ENCODE results near the gene HORMAD1.
"Not testable (repeated sequence)": the region's sequence is repeated elsewhere in the genome, so short reads cannot be mapped to it uniquely, and the experiment has no call there.

The HORMAD1 gene, protein sequence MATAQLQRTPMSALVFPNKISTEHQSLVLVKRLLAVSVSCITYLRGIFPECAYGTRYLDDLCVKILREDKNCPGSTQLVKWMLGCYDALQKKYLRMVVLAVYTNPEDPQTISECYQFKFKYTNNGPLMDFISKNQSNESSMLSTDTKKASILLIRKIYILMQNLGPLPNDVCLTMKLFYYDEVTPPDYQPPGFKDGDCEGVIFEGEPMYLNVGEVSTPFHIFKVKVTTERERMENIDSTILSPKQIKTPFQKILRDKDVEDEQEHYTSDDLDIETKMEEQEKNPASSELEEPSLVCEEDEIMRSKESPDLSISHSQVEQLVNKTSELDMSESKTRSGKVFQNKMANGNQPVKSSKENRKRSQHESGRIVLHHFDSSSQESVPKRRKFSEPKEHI

DNA sequence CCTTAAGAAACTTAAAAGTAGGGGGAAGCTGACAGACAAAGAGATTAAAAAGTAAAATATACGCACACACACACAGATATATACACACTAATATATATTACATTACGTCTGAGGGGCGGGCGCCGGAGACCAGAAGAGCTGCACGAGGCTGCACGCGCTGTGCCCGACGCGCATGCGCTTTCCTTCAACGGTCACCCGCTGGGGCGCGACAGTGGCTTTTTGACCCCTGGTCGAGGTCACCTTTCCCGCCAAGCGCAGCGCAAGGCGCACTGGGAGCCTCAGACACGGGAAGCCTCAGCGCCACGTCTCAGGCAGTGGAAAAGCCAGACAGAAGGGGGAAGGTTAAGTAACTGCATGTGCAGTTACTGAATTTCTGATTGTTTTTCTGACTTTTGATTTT lies at the start of gene HORMAD1:
Gene HORMAD1 (minus strand): TSS at position 193 of the 400 bp plus-strand sequence. CDS start 1,390 bp downstream, outside the sequence.
- DNase-seq, result no peak

DNA sequence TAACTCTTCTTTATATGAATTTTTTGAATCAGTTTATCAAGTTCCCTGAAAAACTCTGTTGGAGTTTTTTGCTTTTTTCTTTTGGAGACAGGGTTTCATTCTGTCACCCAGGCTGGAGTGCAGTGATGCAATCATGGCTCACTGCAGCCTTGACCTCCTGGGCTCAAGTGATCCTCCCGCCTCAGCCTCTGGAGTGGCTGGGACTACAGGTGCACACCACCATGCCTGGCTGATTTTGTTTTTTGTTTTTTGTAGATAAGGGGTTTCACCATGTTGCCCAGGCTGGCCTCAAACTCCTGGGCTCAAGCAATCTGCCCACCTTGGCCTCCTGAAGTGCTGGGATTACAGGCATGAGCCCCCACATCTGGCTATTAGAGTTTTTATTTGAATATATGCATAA lies 47.0 kb upstream of the HORMAD1 start:
- not testable (repeated sequence) for DNase-seq

DNA sequence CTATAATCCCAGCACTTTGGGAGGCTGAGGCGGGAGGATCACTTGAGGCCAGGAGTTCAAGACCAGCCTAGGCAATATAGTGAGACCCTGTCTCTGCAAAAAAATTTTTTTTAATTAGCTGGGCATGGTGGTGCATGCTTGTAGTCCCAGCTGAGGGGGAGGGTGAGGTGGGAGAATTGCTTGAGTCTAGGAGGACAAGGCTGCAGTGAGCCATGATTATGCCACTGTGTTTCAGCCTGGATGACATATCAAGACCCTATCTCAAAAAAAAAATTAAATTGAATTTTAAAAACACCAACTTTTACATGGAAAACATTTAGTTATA lies 45.2 kb upstream of the HORMAD1 start:
- not testable (repeated sequence) for DNase-seq

DNA sequence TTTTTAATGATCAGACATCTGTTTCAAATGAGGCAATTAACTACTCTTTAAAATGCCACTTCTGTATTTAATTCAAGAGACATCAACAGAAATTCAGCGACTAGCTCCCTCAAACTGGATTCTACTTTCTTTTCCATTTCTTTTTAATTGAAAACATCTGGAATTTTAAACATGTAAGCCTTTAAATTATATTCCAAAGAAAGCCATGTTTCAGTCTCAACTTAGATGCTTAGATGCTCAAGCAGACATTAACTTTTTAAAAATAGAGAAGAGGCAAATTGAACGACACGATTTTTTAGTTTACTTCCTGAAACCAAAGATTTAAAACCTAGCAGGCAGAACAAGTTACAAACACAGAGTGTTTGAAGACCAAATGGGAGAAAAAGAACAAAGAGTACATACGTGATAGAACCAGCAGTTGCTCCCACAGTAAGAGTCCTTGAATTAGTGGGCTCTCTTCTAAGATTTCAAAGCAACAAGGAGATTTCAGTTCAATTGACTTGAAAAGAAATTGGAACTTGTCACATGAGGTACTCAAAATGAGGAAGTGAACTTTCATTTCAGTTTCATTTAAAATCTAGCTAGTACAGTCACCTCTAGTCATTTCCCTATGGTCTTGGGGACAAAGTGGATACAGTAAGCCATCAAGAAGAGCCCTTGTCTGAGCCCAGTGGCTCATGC lies 44.7 kb upstream of the HORMAD1 start, which contains the start of gene CTSS:
Gene CTSS (minus strand): TSS at position 483 of the 681 bp plus-strand sequence. CDS start 1,015 bp downstream, outside the sequence.
- DNase-seq, result peak; percentile 54

DNA sequence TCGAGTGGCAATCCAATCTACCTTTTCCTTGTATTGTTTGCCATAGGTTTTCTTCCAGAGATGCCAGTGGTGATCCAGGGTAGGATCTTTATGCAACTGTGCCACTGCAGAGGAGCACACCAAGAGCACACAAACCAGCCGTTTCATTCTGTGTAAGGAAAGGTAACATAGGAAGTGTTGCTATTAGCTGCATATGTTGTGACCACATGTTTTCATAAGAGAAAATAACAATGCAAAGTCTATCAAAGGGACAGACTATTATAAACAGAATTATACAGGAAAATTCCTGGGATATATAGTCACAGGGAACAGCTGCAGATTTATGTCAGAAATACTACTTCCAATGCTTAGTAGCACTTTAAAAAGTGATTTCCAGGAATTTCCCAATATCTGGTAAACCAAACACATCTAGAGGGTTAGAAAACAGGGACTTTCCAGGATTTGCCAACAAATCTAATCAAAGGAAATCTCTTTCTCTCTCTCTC lies 44.0 kb upstream of the HORMAD1 start:
- DNase-seq, result peak; percentile 39

DNA sequence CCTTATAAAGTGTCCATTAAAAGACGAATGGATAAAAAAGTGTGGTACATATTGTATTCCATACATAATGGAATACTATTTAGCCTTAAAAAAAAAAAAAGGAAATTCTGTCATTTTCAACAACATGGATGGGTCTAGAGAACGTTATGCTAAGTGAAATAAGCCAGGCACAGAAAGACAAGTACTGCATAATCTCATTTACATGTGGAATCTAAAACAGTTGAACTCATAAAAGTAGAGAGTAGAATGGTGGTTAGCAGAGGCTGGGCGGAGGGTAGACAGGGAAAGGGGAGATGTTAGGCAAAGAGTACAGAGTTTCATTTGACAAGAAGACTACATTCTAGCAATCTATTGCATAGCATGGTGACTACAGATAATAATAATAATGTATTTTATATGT lies 42.3 kb upstream of the HORMAD1 start:
- no peak for DNase-seq

DNA sequence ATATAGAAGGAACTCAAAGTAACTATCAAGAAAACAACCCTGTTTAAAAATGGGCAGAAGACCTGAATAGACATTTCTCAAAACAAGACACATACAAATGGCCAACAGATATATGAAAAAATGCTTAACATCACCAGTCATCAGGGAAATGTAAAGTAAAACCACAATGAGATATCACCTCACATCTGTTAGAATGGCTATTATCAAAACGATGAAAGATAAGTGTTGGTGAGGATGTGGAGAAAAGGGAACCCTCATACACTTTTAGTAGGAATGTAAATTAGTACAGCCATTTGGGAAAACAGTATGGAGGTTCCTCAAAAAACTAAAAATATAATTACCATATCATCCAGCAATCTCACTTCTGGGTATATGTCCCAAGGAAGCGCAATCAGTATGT lies 41.9 kb upstream of the HORMAD1 start:
- DNase-seq, result no peak

DNA sequence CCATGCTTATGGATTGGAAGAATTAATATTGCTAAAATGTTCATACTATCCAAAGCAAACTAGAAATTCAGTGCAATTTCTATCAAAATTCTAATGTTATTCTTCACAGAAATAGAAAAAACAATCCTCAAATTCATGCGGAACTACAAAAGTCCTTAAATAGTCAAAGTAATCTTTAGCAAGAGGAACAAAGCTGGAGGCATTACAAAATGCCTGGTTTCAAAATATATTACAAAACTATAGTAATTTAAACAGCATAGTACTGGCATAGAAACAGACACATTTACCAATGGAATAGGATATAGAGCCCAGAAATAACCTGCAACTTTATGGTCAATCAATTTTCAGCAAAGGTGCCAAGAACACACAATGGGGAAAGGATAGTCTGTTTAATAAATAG lies 41.1 kb upstream of the HORMAD1 start:
- DNase-seq, result no peak

DNA sequence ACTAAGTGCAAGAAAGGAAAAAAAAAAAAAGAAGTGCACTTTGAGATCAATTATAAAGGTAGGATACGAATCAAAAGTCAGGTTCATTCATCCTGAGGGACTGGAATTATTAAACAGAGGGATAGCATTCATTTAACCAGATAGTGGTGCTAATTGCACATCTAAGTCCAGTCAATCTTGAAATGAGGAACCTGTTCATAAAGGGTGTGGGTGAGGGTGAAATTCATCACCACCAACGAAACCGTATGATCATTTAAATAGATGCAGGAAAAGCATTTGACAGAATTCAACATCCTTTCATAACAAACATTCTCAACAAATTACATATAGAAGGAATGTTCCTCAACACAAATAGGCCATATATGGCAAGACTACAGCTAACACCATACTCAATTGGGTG lies 39.3 kb upstream of the HORMAD1 start:
- DNase-seq, result no peak

DNA sequence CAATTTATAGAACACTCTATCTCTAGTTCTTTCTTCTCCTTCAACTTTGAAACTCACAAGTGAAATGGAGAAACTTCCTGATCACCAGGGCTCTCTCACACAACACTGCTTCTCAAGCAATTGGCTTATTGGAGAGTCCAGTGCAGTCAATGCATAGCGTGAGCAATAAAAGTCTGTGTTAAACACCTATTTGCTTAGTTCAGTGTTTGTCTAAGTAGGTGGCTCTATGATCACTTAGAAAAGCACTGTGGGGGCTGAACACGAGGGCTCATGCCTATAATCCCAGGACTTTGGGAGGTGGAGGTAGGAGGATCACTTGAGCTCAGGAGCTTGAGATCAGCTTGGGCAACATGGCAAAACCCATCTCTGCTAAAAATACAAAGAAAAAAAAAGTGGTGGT lies 32.7 kb upstream of the HORMAD1 start:
- no peak for DNase-seq

DNA sequence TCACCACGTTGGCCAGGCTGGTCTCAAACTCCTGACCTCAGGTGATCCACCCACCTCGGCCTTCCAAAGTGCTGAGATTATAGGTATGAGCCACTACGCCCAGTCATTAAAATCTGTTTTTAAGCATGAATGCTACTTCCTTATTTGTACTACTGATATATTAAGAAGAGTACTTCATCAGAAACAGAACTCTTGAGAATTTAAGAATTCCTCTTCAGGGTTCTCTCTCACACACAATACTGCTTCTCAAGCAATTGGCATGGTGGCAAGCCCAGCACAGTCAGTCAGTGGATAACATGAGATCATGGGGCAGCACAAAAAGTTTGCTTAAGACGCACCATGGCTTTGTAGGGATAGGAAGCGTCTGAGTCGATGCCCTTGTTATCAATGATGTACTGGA lies 30.7 kb upstream of the HORMAD1 start:
- DNase-seq, result no peak

DNA sequence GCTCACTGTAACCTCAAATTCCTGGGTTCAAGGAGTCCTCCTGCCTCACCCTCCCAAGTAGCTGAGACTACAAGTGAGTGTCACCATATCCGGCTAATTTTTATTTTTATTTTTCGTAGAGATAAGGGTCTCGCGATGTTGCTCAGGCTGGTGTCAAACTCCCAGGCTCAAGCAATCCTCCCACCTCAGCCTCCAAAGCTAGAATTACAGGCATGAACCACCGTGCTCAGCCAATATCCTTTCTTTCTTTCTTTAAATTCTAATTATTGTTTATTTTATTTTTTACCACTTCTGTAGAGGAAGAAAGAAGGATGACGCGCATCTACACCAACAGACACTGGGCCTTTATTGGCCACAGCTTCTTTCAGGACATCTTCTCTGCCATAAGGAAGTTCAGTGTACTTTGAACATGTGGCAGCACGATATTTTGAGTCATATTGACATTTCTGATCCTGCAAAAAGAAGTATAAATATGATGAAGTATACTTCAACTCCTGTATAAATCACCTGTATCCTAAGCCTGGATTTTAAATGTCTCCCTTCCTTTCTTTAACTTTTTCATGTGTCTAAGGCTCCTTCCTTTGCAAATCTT lies 29.1 kb upstream of the HORMAD1 start:
- DNase-seq, result no peak

DNA sequence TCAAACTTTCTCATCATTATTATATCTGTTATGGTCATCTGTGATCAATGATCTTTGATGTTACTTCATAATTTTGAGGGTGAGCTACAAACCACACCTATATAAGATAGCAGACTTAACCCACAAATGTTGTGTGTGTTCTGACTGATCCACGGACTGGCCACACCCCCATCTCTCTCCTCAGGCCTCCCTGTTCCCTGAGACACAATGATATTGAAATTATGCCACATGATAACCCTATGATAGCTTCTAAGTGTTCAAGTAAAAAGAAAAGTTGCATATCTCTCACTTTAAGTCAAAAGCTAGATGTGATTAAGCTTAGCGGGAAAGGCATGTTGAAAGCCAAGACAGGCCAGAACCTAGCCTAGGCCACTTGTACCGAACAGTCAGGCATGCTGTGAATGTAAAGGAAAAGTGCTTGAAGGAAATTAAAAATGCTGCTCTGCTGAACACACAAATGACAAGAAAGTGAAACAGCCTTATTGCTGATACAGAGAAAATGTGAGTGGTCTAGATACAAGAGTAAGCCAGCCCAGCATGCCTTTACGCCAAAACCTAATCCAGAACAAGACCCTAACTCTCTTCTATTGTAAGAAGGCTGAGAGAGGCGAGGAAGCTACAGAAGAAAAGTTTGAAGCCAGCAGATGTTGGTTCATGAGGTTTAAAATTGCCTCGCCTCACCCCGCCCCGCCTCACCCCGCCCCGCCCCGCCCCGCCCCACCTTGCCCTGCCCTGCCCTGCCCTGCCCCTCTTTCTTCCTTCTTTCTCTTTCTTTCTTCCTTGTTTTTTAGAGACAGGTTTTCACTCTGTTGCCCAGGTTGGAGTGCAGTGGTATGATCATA lies 28.4 kb upstream of the HORMAD1 start:
- no peak for DNase-seq

DNA sequence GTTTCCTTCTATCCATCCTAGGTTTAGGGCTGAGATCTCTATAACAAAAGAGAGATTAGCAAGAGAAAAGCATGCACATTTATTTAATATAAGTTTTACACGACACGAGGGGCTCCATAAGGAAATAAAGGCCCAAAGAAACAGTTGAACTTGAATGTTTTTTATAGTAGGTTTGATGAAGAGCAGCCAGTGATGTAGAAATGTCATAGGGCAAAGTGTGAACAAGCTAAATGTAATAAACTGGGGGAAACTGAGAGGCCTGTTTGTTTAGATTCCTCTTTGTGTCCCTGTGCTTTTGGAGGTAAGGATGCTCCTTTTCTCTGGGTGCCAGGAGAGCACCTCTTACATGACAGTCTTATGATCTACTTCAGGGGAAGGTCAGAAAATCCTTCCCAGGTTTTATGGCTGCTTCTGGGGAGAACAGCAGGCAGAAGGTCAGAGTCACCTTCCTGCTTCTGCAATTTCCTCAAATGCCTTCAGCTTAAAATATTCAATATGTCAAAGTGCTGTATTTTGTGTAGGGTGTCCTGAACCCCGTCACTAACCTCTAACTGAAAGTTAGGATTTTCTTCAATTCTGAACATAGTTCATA lies 9.5 kb upstream of the HORMAD1 start:
- no peak for DNase-seq

DNA sequence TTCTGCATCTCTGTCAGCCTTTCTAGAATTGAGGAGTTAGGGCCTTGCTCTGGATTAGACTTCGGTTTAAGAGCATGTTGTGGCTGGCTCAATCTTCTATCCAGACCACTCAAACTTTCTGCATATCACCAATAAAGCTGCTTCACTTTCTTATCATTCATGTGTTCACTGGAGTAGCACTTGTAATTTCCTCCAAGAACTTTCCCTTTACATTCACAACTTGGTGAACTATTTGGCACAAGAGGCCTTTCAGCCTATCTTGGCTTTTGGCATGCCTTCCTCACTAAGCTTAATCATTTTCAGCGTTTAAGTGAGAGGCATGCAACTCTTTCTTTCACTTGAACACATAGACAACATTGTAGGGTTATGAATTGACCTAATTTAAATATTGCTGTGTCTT lies 3.6 kb upstream of the HORMAD1 start:
- DNase-seq, result no peak

DNA sequence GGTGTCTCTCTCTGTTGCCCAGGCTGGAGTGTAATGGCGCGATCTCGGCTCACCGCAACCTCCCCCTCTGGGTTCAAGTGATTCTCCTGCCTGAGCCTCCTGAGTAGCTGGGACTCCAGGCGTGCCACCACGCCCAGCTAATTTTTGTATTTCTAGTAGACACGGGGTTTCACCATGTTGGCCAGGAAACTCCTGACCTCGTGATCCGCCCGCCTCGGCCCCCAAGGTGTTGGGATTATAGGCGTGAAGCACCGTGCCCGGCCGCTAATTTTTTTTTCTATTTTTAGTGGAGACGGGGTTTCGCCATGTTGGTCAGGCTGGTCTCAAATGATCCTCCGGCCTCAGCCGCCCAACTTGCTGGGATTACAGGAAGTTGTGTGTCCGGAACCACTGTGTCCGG lies 597 bp downstream of the HORMAD1 start:
- no peak for DNase-seq

DNA sequence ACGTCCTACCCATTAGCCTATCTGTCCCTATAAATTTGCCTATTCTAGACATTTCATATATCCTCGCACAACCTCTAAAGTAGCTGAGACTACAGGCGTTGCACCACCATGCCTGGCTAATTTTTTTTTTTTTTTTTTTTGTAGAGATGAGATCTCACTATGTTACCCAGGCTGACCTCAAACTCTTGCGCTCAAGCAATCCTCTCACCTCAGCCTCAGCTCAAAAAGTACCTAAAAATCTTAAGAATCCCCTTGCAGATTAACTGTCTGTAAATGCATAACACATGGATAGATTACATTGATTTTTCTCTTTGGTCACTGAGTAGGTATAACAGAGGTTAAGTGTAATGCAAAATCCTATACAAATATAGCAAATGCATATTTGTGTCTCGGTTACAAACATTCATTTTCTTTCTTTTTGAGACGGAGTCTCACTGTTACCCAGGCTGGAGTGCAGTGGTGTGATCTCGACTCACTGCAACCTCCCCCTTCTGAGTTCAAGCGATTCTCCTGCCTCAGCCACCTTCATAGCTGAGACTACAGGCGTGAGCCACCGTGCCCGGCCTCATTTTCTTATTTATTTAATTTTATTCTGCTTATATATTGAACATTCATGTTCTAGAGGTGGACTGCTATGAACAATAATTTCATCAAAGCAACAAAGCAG lies 2.3 kb downstream of the HORMAD1 start:
- no peak for DNase-seq

DNA sequence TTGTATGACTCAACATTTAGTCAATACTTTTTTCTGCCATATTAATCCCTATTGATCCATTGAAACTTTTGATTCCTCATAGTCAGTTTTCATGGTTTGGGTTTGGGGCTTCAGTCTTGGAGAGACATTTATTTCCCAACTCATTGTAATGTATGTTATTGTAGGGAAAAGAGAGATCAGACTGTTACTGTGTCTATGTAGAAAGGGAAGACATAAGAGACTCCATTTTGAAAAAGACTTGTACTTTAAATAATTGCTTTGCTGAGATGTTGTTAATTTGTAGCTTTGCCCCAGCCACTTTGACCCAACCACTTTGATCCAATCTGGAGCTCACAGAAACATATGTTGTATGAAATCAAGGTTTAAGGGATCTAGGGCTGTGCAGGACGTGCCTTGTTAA lies 11.7 kb downstream of the HORMAD1 start:
- DNase-seq, result not testable (repeated sequence)

DNA sequence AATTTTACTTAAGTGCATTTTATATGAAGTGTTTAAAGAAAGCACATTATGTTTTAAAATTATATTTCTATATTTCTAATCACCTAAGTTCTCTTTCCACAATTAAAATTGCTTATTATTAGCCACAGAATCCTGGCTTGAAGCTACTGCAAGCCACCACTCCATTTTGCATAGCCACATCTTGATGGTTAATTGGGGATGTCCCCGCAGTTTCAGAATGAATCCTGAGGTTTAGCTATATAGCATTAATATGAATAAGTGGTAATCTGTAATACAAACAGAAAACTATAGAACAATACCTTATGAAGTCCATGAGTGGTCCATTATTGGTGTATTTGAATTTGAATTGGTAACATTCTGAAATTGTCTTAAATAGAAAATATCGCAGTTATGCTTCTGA lies 12.1 kb downstream of the HORMAD1 start:
- no peak for DNase-seq

DNA sequence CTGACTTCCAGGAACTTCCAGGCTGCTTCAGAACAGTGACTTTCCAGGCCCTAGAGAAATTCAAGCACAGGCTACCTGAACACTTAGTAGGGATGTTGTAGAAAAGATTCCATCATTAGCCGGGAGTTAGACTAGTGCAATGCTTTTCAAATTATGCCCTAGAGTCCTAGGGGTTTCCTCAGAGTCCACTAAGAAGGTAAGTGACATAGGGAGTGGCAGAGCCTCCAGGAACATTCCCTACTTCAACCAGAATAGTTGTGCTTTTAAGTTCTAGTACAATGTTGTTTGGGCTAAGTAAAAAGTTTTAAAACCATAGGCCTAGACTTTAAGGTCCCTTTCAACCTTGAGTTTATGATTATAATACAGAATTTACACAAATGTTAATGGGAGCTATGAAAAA lies 14.6 kb downstream of the HORMAD1 start:
- no peak for DNase-seq

DNA sequence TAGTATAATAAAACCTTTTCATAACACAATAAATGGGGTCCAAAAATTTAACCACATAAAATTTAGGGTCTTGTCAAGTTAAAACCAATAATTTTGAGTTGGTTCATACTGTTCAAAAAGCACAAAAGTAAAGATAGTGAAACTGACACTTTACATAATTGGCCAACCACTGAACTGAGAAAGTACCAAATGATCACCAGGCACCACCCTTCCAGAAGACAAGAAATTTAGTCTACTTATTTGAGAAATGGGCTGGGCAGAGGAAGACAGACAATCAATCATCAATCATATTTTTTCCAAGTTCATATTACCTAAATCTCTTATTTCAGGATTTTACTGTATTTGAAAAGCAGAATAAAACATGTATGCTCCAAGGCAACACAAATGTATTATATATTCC lies 17.3 kb downstream of the HORMAD1 start:
- DNase-seq, result no peak
